HT-29 (cell line): ENCODE data around the gene MRPL9. TPM values are rescaled to one million over a fixed set of nuclear protein-coding genes. Genes with fewer than 3 reads are reported as not detected.
A peak's percentile ranks its signal among the peaks of the same experiment; 100 is the strongest.

ENCODE experiments used
- DNase-seq: peaks from one replicate; pipeline ENCODE4 v3.0.0-alpha.2; 2015; ENCODE audit warnings: low spot score
- total RNA-seq: library from RNA; depleted of rRNA; stranded (reverse); fragments of >200 nt; shearing (Covaris generic); gene quantifications from 2 replicates; pipeline ENCODE4 v1.2.3, GENCODE V29; 2014; rRNA removed

MRPL9 gene
- 122 and 193 TPM in 2 replicates for total RNA-seq

DNA sequence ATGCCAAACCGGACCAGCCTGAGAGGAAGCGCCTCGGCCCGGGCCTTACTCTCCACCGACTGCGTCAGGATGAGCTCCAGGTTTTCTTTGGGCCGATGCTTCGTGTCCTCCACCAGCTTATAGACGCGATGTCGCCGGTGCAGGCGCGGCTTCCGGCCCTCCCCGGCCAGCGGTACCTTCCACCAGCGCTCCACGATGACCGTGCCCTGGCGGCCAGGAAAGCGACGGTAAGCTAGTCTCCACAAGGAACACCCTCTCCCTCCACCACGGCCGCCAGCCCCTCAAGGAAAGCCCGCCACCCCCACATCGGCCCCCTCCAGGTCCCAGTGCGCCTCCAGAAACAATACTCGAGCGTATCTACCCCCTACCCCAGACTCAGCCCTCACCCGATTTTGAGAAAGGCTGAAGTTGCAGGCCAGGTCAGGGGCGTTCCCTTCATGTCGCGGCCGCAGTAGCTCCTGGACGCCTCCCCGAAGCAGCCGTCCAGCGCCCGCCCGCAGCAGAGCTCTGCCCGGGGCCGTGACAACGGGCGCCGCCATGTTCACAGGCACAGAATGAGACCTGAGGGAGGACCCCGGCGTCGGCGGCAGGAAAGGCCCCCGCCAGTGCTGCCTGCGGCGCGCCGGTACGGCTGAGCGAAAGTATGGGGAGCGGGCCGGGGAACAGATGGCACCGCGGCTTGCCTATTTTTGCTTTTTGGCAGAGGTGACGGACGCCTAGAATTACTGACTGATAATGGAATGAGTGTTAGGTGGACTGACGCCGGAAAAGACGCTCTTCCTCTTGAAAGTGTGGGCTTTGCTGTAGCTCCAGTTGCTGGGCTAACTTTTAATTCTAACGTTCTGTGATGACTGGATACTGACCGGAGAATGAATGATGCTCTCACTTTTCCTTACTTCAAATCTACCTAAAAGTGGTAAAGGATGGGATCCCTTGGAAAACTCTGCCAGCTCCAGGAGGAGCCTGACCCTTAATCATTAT, at the start of gene MRPL9:
Gene MRPL9 (minus strand): TSS at position 556 of the 981 bp plus-strand sequence. CDS start 17 bp downstream, at position 539.
- peak; percentile 79 for DNase-seq

DNA sequence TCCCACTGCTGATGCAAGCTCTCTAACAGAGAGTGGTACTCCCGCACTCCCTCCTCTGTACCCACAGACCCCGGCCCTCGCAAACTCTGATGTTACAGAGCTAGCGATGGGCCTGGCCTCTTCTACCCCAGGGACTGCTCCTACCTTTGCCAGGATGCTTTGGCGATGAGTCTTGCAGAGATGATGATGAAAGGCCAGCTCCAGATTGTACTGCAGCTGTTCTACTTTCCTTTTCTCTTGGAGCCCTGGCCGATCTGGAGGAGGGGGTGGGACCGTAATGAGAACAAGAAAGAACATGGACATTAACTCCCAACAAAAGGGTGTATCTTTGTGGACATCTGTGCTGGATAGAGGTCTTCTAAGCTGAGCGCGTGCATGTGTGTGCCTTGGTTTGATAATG, 47.9 kb upstream of the MRPL9 start:
- DNase-seq: no peak

DNA sequence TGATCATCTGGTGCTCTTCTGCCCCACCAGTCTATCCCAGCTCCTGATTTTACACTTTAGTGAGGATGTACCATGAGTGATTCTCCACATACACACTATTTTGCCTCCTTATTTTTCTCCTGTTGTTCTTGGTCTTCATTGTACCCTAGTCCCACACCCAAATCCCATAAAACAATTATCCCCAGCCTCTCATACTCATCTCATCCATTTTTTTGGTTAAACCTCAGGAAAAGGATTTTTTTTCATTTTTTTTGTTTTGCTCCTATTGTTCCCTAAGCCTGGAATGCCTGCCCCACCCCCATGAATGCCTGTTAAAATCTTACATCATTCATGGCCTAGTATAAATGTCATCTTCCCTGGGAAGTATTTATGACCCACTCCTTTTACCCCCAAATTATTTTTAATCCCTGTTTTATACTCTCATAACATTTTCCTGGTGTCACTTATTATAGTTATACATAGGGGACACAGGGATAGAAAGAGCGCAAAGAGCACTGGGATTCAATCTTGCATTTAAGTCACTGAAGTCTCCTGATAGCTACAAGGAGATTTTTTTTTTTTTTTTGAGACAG, 46.8 kb upstream of the MRPL9 start:
- no peak for DNase-seq

DNA sequence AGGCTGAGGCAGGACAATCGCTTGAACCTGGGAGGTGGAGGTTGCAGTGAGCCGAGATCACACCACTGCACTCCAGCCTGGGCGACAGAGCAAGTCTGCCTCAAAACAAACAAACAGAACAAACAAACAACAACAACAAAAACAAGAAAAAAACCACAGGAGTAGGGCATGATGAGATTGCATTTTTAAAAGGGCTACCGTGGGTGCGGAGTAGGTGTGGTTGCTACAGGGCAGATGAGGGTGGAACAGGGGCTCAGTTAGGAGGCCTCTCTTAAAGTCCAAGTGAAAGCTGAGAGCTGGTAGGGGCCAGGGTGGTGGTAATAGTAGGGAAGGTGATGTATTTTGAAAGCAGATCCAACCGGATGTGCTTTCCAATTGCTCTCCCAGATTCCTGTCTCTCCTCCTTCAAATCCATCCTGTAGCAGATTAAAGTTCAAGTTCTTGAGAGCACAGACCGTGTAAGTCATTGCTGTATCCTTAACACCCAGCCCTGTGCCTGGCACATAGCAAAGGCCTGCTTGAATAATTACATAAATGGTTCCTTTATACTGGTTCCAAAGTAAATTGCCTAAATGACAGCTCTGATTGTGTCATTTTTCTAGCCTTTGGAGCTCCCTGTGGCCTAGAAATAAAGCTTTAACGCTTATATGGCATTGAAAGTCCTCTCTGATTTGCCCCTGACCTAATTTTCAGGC, 46.1 kb upstream of the MRPL9 start:
- DNase-seq: no peak

DNA sequence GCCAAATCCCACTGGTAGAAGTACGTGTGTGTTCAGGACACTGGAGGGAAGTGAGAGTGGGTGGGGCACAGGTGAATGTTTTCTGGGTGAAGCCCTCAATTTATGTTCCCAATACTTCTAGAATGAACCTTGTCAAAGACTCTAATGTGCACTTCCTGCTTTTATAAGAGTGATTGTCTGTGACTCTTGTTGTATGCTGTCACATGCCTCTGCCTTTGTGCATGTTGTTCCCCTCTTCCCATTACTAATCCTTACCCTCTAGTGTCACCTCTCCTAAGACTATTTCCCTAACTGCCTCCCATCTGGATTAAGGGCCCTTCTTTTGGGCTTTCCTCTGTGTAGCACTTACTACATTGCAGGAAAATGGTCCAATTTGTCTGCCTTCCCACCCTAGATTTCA, 44.5 kb upstream of the MRPL9 start:
- no peak for DNase-seq

DNA sequence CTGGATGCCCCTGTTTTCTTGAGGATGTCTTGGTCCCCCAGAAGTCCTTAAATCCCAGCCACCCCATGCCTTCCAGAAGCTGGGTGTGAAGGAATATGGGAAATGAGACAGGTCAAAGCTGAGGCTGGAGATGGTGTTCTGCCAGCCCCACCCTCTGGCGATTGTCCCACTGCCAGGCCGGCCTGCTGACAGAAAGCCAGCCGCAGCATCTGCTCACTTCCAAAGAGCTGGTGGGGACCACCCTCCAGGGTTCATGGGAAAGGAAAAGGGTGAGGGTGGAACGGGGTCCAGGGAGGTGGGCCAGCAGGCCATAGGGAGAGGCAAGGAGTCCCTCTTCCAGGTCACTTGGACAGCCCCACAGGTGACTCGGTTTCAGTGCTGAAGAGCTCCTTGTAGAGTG, 43.8 kb upstream of the MRPL9 start:
- no peak for DNase-seq

DNA sequence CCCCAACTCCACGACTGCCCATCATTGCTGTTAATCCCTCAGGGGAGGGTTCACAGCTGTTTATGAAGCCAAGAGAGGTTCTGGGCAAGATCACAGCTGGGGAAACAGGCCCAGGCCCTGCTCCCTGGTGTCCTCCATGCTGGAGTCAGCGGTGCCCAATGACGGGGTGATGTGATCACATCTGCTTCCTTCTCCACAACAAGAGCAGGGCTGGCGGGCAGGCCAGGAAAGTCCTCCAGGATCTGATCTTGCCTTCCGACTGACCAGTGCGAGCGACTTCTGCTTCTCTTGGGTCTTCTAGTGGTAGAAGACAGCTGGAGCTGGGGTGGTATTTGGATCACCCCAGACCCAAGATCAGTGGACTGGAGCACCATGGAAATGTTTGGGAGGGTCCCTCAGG, 42.9 kb upstream of the MRPL9 start:
- DNase-seq: no peak

DNA sequence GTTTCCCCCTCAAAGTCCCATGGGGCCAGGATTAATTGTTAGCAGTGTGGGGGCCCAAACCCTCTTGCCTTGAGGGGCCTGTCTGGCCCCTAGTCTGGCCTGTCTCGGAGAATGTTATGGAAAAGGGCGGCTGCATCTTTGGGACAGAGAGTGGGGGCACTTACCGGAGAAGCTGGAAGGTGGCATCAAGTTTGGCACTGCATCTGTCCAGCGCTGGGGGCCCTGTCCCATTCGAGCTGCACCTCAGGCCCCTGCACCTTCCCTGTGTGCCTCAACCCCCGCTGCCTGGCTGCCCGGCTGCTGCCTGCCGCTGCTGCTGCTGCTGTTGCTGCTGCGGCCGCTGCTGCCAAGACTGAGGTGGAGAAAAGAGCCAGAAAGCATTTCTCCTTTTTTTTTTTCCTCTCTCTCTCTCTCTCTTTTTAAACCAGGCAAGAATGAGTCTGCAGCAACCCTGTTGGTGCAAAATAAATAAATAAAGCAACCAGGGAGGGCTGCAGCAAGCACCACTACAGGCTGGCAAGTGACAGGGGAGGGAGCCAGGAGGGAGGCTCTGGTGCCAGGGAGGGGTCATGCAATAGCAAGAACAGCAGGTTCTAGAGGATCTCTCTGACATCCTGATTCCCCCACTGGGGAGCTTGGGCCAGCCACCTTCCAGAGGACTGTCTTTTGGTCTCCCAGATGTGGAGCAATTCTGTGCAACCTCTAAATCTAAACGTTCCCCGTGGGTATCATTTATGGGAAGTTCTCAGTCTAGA, 41.9 kb upstream of the MRPL9 start, which contains the start of gene LINGO4:
Gene LINGO4 (minus strand): TSS at position 354 of the 755 bp plus-strand sequence. CDS start 2,715 bp downstream, outside the sequence.
- DNase-seq: no peak

DNA sequence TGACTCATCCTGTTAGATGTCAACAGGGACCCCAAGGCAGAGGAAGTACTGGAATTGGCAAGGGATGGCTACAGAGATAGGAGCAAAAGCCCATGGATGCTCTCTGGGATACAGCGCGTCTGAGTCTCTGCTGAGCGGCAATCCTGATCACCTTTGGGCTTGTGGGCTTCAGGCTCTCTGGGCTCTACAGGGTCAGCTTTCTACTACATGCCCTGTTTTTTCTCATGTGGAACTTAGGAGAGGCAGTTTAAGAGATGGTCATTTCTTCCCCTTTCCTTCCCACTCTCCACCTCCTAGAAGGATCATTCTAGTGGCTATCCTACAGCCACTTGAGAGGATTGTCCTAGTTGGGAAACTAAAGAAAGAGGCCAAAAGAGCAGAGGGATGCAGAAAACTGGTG, 40.6 kb upstream of the MRPL9 start:
- DNase-seq: no peak

DNA sequence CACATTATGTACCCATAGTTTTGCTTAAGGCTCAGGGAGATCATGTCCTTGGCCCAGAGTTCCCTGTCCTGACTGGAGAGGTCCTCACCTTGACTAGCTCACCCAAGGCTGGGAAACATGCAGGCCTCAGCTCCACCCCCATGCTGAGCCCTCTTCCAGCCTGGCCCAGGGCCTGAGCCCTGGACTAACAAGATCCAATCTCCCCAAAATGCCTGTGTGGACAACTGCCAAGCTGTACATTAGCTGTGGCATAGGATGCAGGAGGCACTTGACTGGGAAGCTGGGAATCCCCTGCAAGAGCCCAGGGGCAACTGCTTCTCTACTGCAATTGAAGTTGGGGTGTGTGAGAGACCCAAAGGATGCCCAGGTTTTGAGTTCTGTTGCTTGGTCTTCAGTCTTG, 39.9 kb upstream of the MRPL9 start:
- DNase-seq: no peak

DNA sequence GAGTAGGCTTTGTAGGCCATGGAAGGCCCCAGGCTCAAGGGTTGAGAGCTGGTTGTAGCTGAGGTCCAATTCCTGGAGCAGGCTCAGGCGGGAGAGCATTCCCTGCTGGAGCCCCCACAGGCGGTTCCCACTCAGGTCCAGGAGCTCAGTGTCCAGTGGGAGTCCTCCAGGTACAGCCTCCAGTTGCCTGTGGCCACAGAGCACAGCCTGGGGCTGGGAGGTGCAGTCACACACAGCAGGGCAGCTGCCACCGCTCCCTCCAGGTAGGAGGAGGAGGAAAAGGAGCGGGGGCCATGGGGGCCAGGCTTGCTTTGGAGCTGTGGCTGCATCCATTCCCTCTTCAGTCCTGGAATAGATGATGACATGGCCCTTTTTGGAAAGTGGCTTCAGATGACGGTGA, 39.1 kb upstream of the MRPL9 start:
- DNase-seq: no peak

DNA sequence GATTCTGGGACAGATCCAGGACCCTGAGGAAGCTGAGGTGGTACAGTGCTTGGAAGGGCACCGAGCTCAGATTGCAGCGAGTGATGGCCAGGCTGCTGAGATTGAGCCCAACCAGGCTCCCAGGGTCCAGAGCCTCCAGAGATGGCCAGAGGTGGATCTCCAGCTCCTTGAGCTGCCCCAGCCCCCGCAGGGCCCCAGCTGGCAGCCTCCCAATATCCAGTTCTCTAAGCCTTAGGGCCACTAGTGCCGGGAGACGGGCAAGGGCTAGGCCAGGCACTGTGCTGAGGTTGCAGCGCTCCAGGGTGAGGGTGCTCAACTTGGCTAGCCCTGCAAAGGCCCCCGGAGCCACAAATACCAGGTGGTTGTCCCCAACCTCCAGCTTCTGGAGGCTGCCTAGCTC, 38.5 kb upstream of the MRPL9 start:
- DNase-seq: no peak

DNA sequence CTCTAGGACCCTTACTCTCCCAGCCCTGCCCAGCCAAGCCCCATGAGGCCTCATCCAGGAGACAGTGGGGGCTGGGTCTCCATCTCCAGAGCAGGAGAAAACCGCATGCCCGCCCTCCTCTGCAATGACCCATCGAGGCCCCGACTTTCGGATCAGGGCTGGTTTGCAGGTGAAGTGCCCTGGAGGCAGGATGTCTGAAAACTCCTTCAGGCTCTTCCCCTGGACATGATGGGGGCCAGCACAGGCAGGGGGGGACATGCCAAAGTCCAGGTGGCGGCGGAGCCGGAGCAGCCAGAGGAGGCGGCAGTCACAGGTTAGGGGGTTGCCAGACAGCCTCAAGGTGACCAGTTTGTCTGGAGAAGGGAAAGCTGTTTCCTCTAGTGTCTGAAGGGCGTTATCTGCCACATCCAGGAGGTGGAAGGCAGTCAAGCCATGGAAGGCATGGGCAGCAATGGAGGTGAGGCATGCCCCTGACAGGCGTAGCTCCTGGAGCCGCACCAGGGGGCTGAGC, 38.1 kb upstream of the MRPL9 start:
- no peak for DNase-seq

DNA sequence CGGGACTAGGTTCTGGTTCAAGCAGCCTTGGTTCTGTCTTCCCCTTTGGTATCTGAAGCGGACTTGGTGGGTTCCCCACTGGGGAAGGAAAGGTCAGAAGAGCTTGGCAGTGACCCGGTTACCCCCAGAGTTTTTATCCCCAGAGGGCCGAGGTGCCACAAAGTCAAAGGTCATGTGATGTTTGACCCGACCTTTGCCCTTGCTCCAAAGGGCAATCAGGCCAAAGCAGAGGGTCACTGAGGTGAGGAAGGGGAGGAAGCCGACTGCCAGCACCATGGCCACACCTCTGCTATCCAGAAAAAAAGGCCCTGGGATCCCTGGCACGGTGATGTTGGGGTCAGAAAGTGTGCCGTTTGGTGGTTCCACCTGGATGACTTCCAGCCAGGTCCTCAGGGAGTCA, 37.5 kb upstream of the MRPL9 start:
- DNase-seq: no peak

DNA sequence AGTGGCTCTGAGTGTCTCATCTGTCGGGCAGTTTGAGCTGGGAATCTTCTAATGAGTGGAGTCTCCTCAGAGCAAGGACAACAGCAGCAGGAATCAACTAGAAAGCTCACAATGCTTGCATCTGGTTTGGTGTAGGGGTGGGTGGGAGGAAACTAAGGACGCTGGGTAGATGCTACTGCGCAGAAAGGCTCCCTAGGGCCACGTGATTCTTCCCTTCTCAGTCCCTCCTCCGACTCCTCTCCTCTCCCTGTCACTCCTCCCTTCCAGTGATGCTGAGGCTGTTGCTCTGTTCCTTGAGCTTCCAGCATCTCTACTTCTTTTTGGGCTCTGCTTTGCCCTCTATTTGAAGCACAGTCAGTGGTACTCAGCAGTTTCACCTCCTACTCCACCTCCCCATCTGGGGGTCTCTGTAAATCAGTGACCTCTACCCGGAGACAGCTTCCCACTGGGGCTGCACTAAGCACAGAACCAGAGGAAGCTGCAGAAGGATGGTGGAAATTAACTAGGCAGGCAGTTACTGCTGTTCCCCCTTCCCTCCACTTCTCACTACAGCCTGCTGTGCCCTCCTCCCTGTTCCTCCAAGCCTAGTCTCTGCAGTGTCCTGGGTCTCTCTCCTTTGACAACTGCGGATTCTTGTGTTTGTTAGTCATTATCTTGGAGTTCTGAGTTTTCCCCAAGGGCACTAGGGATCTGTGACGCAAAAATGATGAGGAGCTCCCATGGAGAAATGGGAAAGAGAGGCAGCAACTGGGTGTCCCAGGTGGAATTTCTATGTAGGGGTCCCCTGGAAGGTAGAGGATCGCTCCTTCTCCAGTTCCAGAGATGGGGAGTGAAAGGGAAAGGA, 36.1 kb upstream of the MRPL9 start:
- DNase-seq: no peak

DNA sequence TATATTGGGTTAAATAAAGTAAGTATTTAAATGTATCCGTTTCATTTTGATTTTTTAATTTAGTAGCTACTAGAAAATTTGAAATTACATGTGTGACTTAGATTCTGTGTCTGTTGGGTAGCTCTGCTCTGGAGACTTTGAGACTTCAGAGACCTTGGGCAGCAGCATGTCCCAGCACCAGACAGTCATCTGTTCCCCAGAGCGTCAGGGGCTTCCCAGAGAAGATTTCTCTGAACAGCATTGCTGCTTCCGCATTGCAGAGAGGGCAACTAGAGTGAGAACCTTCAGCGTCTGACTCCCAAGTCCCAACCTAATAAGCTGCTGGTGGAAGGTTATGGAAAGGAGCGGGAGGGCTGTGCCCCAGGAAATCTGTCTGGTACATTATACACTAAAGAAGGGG, 35.3 kb upstream of the MRPL9 start:
- DNase-seq: no peak

DNA sequence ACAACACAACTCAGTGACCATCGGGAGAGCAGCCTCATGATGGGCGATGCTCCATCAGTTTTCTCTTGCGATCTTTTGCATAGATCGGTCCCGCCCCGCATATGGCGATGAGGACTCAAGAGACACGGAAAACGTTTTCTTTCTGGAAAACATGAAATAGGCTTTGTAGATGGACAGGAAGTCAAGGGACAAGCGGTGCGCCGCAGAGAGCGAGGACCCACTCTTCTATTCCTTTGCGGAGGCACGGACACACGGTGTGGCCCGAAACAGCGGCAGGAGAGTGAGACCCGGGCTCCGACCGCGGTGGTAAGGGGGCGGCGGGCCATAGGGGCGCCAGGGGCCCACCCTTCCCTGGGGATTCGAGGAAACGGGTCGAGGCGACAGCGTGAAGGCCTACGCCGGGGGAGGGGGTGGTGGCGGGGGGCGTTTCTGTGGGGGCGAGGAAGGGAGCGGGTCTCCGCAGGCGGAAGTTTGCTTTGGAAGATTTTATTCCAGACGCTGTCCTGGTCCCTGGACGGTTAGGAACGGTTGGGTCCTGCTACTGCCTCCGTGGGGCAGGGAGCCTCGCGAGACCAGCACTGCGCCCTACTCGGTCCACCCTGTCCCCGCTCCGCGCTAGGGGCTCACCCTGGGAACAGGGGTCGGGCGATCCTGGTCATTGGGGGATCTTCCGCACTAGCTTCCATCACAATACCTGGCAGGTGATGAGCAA, 27.8 kb upstream of the MRPL9 start:
- peak; percentile 31 for DNase-seq

DNA sequence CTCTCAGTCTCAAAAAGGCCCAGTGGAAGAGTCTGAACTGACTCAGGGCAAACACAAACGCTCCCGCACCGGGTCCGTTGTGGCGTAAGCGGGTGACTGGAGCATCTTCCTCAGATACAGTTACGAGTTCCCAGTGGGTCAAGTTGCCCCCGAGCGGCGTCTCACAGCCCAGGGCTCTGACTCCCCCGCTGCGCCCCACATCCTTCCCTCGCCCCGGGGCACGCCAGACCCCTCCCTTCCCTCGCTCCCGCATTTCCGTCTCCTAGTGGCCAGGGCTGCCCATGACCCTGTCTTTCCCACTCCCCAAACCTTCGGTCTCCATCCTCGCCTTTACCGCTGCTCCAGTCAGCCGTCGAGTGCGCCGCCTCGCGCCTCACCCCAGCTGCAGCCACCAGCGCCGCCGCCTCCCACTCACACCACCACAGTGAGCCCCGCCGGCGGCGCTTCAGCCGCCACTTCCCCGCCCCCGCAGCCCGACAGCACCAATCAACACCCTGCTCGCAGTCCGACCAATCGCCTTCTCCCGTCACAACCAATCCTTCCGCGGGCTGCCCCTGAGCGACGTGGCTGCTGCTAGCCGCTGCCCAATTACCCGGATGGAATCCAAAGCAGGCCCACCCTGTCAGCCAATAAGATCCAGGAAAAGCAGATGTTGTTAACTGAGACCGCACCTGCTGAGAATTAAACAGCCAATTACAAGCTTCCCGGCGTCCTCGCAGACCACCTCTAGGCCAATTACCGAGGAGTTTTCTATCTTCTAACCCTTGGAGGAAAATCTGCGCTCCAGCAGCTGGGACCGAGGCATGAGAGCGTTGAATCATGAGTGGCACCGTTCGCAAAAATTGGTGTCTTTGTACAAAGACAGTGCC, 27.0 kb upstream of the MRPL9 start, which contains the start of gene TDRKH:
Gene TDRKH (minus strand): TSS at position 430 of the 869 bp plus-strand sequence. CDS start 7,478 bp downstream, outside the sequence.
- DNase-seq: peak; percentile 98

DNA sequence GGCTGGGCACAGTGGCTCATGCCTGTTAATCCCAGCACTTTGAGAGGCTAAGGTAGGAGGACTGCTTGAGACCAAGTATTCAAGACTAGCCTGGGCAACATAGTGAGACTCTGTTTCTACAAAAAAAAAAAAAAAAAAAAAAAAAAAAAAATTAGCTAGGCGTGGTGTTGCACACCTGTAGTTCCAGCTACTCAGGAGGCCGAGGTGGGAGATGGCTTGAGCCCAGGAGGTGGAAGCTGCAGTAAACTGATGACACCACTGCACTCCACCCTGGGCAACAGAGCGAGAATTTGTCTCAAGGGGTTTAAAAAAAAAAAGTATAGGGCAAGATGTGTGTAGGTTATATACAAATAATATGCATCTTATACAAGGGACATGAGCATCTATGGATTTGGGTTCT, 24.4 kb upstream of the MRPL9 start:
- no peak for DNase-seq
